ENCODE data around the gene AKR1B15.

DNA sequence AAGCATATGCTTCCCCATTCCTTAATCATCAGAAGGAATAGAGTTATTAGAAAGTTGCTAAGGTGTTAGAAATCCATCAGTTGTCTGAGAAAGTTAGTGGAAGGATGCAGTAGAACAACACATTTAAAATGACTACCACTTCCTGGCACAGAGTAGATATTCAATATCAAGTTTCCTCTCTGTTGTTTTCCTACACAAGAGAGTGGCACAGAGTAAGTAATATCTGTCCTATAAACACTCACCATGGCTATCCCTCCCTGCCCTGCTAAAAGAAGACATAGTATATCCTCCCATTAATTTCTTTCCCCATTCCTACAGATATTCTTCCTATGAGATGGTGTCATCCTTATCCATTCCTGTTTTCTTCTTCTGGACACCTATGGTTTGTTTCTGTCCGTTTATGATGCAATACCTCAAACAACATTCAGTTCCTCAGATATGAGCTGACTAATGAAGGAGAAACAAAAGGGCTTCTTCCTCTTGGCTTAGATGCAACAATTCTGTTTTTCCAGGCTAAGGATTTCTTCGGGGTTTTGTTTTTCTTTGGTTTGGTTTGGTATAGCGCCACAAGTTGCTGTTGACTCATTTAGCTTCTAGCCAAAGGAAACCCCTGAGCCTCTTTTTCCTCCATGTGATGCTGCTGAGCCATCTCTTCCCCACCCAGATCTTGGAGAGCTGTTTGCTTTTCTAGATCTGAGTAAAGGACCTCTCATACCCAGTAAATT lies 64.9 kb downstream of the AKR1B15 start:
- no peak for TF ChIP-seq RCOR1 (IDR thresholded peaks at IDR 0.05; ENCODE audit: low read length)
- no peak for TF ChIP-seq RFX5 (IDR thresholded peaks at IDR 0.05; ENCODE audit: low read length)
- TF ChIP-seq, protein P1, sequence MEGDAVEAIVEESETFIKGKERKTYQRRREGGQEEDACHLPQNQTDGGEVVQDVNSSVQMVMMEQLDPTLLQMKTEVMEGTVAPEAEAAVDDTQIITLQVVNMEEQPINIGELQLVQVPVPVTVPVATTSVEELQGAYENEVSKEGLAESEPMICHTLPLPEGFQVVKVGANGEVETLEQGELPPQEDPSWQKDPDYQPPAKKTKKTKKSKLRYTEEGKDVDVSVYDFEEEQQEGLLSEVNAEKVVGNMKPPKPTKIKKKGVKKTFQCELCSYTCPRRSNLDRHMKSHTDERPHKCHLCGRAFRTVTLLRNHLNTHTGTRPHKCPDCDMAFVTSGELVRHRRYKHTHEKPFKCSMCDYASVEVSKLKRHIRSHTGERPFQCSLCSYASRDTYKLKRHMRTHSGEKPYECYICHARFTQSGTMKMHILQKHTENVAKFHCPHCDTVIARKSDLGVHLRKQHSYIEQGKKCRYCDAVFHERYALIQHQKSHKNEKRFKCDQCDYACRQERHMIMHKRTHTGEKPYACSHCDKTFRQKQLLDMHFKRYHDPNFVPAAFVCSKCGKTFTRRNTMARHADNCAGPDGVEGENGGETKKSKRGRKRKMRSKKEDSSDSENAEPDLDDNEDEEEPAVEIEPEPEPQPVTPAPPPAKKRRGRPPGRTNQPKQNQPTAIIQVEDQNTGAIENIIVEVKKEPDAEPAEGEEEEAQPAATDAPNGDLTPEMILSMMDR (IDR thresholded peaks at IDR 0.05): peak; percentile 26
- TF ChIP-seq POLR2AphosphoS5 (IDR thresholded peaks at IDR 0.05; ENCODE audit: low read depth, low read length): peak; percentile 24; the same call in 1 of the 2 replicates
- peak in 1 of 2 experiments; percentile 80; a peak in 2 of 4 replicates for TF ChIP-seq EP300 (IDR thresholded peaks at IDR 0.05; ENCODE audit: borderline replicate concordance in 1 of 2, low read depth in 1 of 2, low read length in 1 of 2)

Measured in SK-N-SH (cell line).